ENCODE results near the gene PRDM12. TPM values are rescaled to one million over a fixed set of nuclear protein-coding genes. Genes with fewer than 3 reads are reported as not detected.

PRDM12 gene
- total and polyA plus RNA-seq, 2 donors (not counting 1 experiment from before 2014, with no cell fraction given) = not detected

- no peak overlapping the region for H3K27ac ChIP-seq (ENCODE audit: insufficient read depth, low read length)
- no peak for DNase-seq (ENCODE audit: low read depth in 2 of 2)
- TF ChIP-seq, protein P1, sequence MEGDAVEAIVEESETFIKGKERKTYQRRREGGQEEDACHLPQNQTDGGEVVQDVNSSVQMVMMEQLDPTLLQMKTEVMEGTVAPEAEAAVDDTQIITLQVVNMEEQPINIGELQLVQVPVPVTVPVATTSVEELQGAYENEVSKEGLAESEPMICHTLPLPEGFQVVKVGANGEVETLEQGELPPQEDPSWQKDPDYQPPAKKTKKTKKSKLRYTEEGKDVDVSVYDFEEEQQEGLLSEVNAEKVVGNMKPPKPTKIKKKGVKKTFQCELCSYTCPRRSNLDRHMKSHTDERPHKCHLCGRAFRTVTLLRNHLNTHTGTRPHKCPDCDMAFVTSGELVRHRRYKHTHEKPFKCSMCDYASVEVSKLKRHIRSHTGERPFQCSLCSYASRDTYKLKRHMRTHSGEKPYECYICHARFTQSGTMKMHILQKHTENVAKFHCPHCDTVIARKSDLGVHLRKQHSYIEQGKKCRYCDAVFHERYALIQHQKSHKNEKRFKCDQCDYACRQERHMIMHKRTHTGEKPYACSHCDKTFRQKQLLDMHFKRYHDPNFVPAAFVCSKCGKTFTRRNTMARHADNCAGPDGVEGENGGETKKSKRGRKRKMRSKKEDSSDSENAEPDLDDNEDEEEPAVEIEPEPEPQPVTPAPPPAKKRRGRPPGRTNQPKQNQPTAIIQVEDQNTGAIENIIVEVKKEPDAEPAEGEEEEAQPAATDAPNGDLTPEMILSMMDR (conservative IDR thresholded peaks at IDR 0.05 in 1 of 2, IDR thresholded peaks at IDR 0.05 in 1 of 2; ENCODE audit: low read depth in 1 of 2, low read length in 2 of 2) = no peak
- no peak for TF ChIP-seq EZH2 (IDR thresholded peaks at IDR 0.05; ENCODE audit: low read length, missing control alignments)
- H3K79me2 ChIP-seq (ENCODE audit: control insufficient read depth, insufficient read depth, low read length) = no peaks in the 10 kb centered on the region
- no peak overlapping the region for H3K4me3 ChIP-seq (replicated peaks in 1 of 4; ENCODE audit: control extremely low read depth in 1 of 4, insufficient read depth in 1 of 4, low read depth in 3 of 4, low read length in 4 of 4)
- H3K4me2 ChIP-seq (ENCODE audit: extremely low read depth, insufficient read depth, low read length) = no peak overlapping the region
- no peak overlapping the region for H3K9ac ChIP-seq (ENCODE audit: insufficient read depth, low read length)
- H3K9me3 ChIP-seq (ENCODE audit: control insufficient read depth, insufficient read depth, low read depth, low read length) = no peaks in the 10 kb centered on the region
- H3K27me3 ChIP-seq (ENCODE audit: control insufficient read depth, insufficient read depth, low read length) = no peaks in the 10 kb centered on the region
- no peaks in the 10 kb centered on the region for H3K4me1 ChIP-seq (ENCODE audit: control insufficient read depth, extremely low read depth, insufficient read depth, low read length)
- H4K20me1 ChIP-seq (ENCODE audit: control insufficient read depth, extremely low read depth, insufficient read depth, low read length) = no peaks in the 10 kb centered on the region
- no peak overlapping the region for H2AFZ ChIP-seq (ENCODE audit: low read length)
- peaks cover 14% of the 10 kb centered on the region for H3K36me3 ChIP-seq (ENCODE audit: control insufficient read depth, insufficient read depth, low read length)
These were observed 24.4 kb upstream of the PRDM12 start for GRCh38 chr9:130639866-130640555.

GRCh38 chr9:130640681-130641080 is 23.7 kb upstream of the PRDM12 start:
- Histone ChIP-seq H3K27me3 (ENCODE audit: control insufficient read depth, insufficient read depth, low read length) (no peaks in the 10 kb centered on the region), H3K79me2 (ENCODE audit: control insufficient read depth, insufficient read depth, low read length) (no peaks in the 10 kb centered on the region), H2AFZ (ENCODE audit: low read length) (no peak overlapping the region), H4K20me1 (ENCODE audit: control insufficient read depth, extremely low read depth, insufficient read depth, low read length) (no peaks in the 10 kb centered on the region), H3K4me1 (ENCODE audit: control insufficient read depth, extremely low read depth, insufficient read depth, low read length) (no peaks in the 10 kb centered on the region), H3K27ac (ENCODE audit: insufficient read depth, low read length) (no peak overlapping the region), H3K9ac (ENCODE audit: insufficient read depth, low read length) (no peak overlapping the region), H3K4me3 (replicated peaks in 1 of 4; ENCODE audit: control extremely low read depth in 1 of 4, insufficient read depth in 1 of 4, low read depth in 3 of 4, low read length in 4 of 4) (no peak overlapping the region), H3K36me3 (ENCODE audit: control insufficient read depth, insufficient read depth, low read length) (peaks cover 10% of the 10 kb centered on the region), H3K9me3 (ENCODE audit: control insufficient read depth, insufficient read depth, low read depth, low read length) (no peaks in the 10 kb centered on the region), H3K4me2 (ENCODE audit: extremely low read depth, insufficient read depth, low read length) (no peak overlapping the region)
- TF ChIP-seq EZH2 (IDR thresholded peaks at IDR 0.05; ENCODE audit: low read length, missing control alignments) = no peak
- TF ChIP-seq, protein P1 (conservative IDR thresholded peaks at IDR 0.05 in 1 of 2, IDR thresholded peaks at IDR 0.05 in 1 of 2; ENCODE audit: low read depth in 1 of 2, low read length in 2 of 2) = peak in 1 of 2 donors; percentile 0
- DNase-seq (ENCODE audit: low read depth in 2 of 2) = no peak

DNA sequence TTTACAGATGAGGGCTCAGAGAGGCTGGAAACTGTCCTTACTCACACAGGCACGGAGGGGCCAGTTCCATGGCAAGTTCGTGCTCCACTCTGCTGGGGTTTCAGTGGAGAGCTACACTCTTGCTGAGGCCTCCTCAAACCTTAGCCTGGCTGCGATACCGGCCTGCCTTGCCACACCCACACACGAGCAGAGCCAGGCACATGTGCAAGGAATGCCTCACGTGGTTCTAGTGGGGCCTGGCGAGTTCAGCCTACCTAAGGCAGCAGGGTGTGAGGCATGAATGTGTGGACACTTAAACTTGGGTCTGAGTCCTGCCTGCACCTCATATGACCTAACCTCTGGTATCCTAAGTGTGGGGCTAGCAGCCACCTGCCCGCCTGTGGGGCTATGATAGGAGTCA is 21.5 kb upstream of the PRDM12 start:
- no peak overlapping the region for H3K9ac ChIP-seq (ENCODE audit: insufficient read depth, low read length)
- H3K4me2 ChIP-seq (ENCODE audit: extremely low read depth, insufficient read depth, low read length) = no peak overlapping the region
- no peak overlapping the region for H2AFZ ChIP-seq (ENCODE audit: low read length)
- H4K20me1 ChIP-seq (ENCODE audit: control insufficient read depth, extremely low read depth, insufficient read depth, low read length) = no peaks in the 10 kb centered on the region
- no peak for DNase-seq (ENCODE audit: low read depth in 2 of 2)
- no peaks in the 10 kb centered on the region for H3K79me2 ChIP-seq (ENCODE audit: control insufficient read depth, insufficient read depth, low read length)
- H3K27ac ChIP-seq (ENCODE audit: insufficient read depth, low read length) = no peak overlapping the region
- no peaks in the 10 kb centered on the region for H3K27me3 ChIP-seq (ENCODE audit: control insufficient read depth, insufficient read depth, low read length)
- H3K36me3 ChIP-seq (ENCODE audit: control insufficient read depth, insufficient read depth, low read length) = peaks cover 4% of the 10 kb centered on the region
- H3K4me3 ChIP-seq (replicated peaks in 1 of 4; ENCODE audit: control extremely low read depth in 1 of 4, insufficient read depth in 1 of 4, low read depth in 3 of 4, low read length in 4 of 4) = no peak overlapping the region
- no peaks in the 10 kb centered on the region for H3K9me3 ChIP-seq (ENCODE audit: control insufficient read depth, insufficient read depth, low read depth, low read length)
- no peaks in the 10 kb centered on the region for H3K4me1 ChIP-seq (ENCODE audit: control insufficient read depth, extremely low read depth, insufficient read depth, low read length)
- TF ChIP-seq, protein P1 (conservative IDR thresholded peaks at IDR 0.05 in 1 of 2, IDR thresholded peaks at IDR 0.05 in 1 of 2; ENCODE audit: low read depth in 1 of 2, low read length in 2 of 2) = no peak
- TF ChIP-seq EZH2 (IDR thresholded peaks at IDR 0.05; ENCODE audit: low read length, missing control alignments) = no peak
